ENCODE measurements around the gene TNN. TPM values are rescaled to one million over a fixed set of nuclear protein-coding genes. Genes with fewer than 3 reads are reported as not detected.

TNN gene
- total RNA-seq, 1 experiment from 2014 or later = 0.11 TPM

DNA sequence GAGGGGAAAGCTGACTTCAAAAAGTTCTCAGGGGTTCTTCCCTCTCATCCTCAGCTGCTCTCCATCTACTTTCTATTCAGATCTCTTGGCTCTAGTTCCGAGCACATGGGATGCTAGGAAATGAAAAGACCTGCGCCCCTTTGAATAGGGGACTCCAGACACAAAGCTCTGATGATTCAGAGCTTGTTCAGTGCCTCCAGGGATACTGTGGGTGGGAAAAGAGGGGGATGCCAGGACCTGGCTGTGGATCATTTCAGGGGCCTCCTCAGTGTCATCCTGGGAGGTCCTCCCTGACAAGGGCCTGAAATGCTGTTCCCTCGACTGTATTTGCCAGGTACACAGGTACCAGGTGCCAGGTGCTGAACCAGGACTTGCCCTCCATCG, 125.9 kb downstream of the TNN start:
- Histone ChIP-seq H3K23ac (ENCODE audit: insufficient read length, low read depth, low read length) (no peak overlapping the region), H3K9me3 (ENCODE audit: control insufficient read depth, low read depth, low read length) (no peaks in the 10 kb centered on the region), H4K91ac (ENCODE audit: insufficient read length, low read depth, low read length) (no peak overlapping the region), H2BK5ac (ENCODE audit: insufficient read length, low read length) (no peak overlapping the region), H3K18ac (ENCODE audit: insufficient read length, low read depth, low read length) (no peak overlapping the region), H2AFZ (ENCODE audit: low read length) (no peak overlapping the region), H4K8ac (replicated peaks; ENCODE audit: insufficient read length, low read depth, low read length) (no peak overlapping the region), H2AK5ac (ENCODE audit: insufficient read length, low read length) (no peak overlapping the region), H3K56ac (ENCODE audit: insufficient read length, low read depth, low read length) (no peak overlapping the region), H3K9ac (ENCODE audit: extremely low read depth, insufficient read length, low read length) (peak overlapping the region; percentile 13), H4K20me1 (ENCODE audit: control insufficient read depth, insufficient read depth, insufficient read length) (no peaks in the 10 kb centered on the region), H3K14ac (ENCODE audit: insufficient read depth, low read length) (no peak overlapping the region), H3K23me2 (ENCODE audit: insufficient read length, low read depth, low read length, poor library complexity, severe bottlenecking) (peaks cover 18% of the 10 kb centered on the region), H3K27ac (ENCODE audit: insufficient read length, low read depth, low read length) (no peak overlapping the region), H3T11ph (ENCODE audit: low read length) (no peak overlapping the region), H3K27me3 (ENCODE audit: insufficient read depth, low read length) (peaks cover 2% of the 10 kb centered on the region; the same call in 1 of the 2 replicates), H3K4me1 (ENCODE audit: insufficient read depth, low read length) (no peaks in the 10 kb centered on the region), H2BK12ac (ENCODE audit: insufficient read length, low read depth, low read length) (no peak overlapping the region), H2BK20ac (ENCODE audit: low read depth, low read length, poor library complexity, severe bottlenecking) (no peak overlapping the region), H3K79me1 (ENCODE audit: insufficient read depth, low read depth, low read length, poor library complexity, severe bottlenecking) (no peaks in the 10 kb centered on the region), H3K4me2 (ENCODE audit: insufficient read depth, insufficient read length, low read length) (peak overlapping the region; percentile 66), H4K5ac (ENCODE audit: insufficient read length, low read depth, low read length) (no peak overlapping the region), H2BK120ac (ENCODE audit: low read depth, low read length, poor library complexity, severe bottlenecking) (no peak overlapping the region), H3K79me2 (ENCODE audit: insufficient read depth, low read length) (no peaks in the 10 kb centered on the region), H3K4ac (ENCODE audit: low read depth, low read length) (no peak overlapping the region), H2BK15ac (ENCODE audit: low read depth, low read length) (no peak overlapping the region)
- no CpG with 5 or more reads among the region's 4 CpGs for WGBS (ENCODE audit: extremely low coverage, insufficient read length, low lambda C conversion rate)
- peaks cover 8 to 11% of the 10 kb centered on the region in 2 experiments; a peak in 3 of 4 replicates for H3K4me1 Mint-ChIP-seq
- peaks cover 32% of the 10 kb centered on the region for H3K27me3 Mint-ChIP-seq (ENCODE audit: low read depth)
- H3K36me3 Mint-ChIP-seq (ENCODE audit: insufficient read depth in 1 of 3, low read depth in 3 of 3) = no peaks in the 10 kb centered on the region
- DNase-seq = no peak
- no peak overlapping the region; a peak in 1 of 7 replicates for H3K27ac Mint-ChIP-seq
- no peaks in the 10 kb centered on the region for H3K9me3 Mint-ChIP-seq
- TF ChIP-seq, protein P1, sequence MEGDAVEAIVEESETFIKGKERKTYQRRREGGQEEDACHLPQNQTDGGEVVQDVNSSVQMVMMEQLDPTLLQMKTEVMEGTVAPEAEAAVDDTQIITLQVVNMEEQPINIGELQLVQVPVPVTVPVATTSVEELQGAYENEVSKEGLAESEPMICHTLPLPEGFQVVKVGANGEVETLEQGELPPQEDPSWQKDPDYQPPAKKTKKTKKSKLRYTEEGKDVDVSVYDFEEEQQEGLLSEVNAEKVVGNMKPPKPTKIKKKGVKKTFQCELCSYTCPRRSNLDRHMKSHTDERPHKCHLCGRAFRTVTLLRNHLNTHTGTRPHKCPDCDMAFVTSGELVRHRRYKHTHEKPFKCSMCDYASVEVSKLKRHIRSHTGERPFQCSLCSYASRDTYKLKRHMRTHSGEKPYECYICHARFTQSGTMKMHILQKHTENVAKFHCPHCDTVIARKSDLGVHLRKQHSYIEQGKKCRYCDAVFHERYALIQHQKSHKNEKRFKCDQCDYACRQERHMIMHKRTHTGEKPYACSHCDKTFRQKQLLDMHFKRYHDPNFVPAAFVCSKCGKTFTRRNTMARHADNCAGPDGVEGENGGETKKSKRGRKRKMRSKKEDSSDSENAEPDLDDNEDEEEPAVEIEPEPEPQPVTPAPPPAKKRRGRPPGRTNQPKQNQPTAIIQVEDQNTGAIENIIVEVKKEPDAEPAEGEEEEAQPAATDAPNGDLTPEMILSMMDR (conservative IDR thresholded peaks at IDR 0.05) = no peak
- peak overlapping the region; percentile 77 to 92 for H3K4me3 Mint-ChIP-seq
